Measurements from ENCODE around the gene OR3A2.
"Not testable (repeated sequence)": the region's sequence is repeated elsewhere in the genome, so short reads cannot be mapped to it uniquely, and the experiment has no call there.

DNA sequence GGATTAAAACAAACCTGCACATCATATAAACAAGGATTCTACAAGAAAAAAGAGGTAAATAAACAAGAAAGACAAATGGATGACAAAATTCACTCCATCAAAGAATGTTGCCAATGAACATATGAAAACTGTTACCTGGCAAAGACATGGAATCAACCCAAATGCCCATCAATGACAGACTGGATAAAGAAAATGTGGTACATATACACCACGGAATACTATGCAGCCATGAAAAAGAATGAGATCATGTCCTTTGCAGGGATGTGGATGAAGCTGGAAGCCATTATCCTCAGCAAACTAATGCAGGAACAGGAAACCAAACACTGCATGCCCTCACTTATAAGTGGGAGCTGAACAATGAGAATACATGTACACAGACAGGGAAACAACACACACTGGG lies 92.6 kb downstream of the OR3A2 start:
- TF ChIP-seq POLR2A (IDR thresholded peaks at IDR 0.05): not testable (repeated sequence)
- TF ChIP-seq, protein P1, sequence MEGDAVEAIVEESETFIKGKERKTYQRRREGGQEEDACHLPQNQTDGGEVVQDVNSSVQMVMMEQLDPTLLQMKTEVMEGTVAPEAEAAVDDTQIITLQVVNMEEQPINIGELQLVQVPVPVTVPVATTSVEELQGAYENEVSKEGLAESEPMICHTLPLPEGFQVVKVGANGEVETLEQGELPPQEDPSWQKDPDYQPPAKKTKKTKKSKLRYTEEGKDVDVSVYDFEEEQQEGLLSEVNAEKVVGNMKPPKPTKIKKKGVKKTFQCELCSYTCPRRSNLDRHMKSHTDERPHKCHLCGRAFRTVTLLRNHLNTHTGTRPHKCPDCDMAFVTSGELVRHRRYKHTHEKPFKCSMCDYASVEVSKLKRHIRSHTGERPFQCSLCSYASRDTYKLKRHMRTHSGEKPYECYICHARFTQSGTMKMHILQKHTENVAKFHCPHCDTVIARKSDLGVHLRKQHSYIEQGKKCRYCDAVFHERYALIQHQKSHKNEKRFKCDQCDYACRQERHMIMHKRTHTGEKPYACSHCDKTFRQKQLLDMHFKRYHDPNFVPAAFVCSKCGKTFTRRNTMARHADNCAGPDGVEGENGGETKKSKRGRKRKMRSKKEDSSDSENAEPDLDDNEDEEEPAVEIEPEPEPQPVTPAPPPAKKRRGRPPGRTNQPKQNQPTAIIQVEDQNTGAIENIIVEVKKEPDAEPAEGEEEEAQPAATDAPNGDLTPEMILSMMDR (IDR thresholded peaks at IDR 0.05): not testable (repeated sequence)

Data from transverse colon (tissue), 3 donors.